ENCODE data around the gene HBE1.

- TF ChIP-seq CTCF (IDR thresholded peaks at IDR 0.05), result no peak
- TF ChIP-seq POLR2A (IDR thresholded peaks at IDR 0.05), result no peak
- no peak for TF ChIP-seq EP300 (IDR thresholded peaks at IDR 0.05)
Measured at GRCh38 chr11:5303626-5304025, 33.9 kb upstream of the HBE1 start.
